ENCODE measurements around the gene VPS39.

GRCh38 chr15:42191610-42192346, 16.3 kb downstream of the VPS39 start:
- no peak for TF ChIP-seq CTCF (IDR thresholded peaks at IDR 0.05; ENCODE audit: insufficient read depth, low read length, poor library complexity, severe bottlenecking)
- TF ChIP-seq EZH2phosphoT487 (conservative IDR thresholded peaks at IDR 0.05; ENCODE audit: low read length), result no peak

Measured in SU-DHL-6 (cell line).